COLO668 (cell line): ENCODE measurements around the gene CTNNAL1.

Source experiments
- DNase-seq: peaks from one replicate; lab custom pipeline; 2025; ENCODE audit not compliant: unreplicated experiment; lab: John Stamatoyannopoulos, UW

The CTNNAL1 gene

GRCh38 chr9:109027176-109027575 is 13.9 kb upstream of the CTNNAL1 start:
- no peak for DNase-seq

DNA sequence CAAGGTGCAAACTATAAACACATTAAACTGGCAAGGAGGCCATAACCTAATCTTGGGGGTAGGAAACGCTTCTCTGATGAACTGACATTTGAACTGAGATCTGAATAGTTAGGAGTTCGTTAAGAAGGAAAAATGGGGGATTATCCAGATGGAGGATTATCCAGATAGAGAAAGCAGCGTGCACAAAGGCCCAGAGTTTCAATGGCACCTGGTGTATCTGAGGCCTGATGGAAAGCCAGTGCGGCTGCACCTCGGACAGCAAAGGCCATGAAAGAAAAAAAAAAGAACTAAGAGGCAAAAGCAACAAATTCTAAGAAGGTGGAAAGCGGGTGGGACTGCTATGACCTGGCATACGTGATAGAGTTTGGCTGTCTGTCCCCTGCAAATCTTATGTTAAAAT is 13.0 kb upstream of the CTNNAL1 start:
- no peak for DNase-seq

DNA sequence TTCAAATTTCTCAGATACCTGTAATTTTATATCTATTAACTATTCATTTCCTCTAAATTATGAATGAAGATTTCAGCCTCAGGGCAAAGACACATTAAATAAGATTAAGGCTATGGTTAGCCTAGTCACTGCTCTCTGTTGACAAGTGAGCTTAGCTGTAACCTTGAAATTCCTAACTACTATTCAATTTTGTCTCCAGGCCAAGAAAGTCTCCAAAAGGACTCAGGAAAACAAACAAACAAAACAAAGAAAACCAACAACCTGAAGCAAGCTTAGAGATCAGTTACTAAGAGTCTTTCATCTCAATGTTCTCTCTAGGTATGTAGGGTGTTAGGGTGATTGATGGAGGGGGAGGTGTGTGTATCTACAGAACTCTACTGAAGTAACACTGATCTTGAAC is 9.6 kb upstream of the CTNNAL1 start:
- no peak for DNase-seq

GRCh38 chr9:109020581-109021511 is 7.5 kb upstream of the CTNNAL1 start:
- no peak for DNase-seq

DNA sequence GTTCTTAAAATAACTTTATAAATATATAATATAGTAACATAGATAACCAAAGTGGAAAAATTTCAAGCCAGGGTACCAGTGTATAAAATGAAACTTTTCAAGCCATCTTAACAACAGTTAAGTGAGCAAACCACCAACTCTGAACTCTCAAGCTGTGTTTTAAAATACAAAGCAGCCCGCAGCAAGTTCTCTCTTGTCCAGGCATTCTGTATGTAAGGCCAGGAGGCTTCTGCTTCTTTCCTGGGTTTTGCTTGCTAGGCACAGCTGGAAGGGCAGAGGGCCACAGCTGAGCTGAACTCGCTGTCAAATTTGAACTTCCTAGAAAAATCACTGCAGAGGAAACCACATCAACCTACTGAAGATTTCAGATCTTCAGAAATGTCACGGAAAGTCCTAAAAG is 6.8 kb upstream of the CTNNAL1 start:
- DNase-seq, result no peak

- no peak for DNase-seq
Measured at GRCh38 chr9:109019420-109019819, 6.1 kb upstream of the CTNNAL1 start.

DNA sequence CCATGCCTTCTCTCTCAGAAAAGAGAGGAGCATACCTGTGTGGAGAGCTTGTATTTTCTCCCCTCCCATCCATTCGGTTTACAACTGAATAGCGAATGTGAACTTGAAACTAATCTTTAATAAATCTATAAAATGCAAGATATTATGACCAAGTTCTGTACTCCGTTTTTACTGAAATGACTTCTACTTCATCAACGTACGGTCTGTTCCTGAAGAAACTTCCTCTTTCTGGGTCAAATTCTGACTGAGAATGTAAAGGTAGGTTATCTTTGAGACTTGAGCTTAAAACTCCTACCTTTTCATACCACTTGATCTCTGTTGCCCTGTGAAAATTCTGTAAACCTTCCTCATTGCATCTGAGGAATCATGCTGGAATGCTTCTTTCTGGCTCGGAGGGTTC is 4.2 kb upstream of the CTNNAL1 start:
- no peak for DNase-seq

DNA sequence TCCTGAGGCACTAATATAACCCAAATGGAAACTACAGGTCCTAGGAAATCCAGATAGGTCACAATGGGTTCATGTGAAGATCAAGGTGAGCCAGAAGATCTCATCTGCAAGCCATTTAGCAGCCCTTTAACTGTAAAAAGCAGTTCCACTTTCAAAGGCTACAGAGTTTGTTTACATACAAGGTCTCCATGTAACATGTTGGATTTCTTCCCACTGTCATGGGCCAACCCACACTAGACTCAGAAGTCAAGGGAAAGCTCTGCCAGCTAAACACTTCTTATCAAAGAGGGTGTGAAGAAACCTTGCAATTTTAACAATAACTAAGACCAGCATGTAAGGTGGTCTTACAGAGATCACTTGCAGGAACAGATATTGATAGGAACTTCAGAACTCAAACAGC is 3.8 kb upstream of the CTNNAL1 start:
- DNase-seq, result no peak

DNA sequence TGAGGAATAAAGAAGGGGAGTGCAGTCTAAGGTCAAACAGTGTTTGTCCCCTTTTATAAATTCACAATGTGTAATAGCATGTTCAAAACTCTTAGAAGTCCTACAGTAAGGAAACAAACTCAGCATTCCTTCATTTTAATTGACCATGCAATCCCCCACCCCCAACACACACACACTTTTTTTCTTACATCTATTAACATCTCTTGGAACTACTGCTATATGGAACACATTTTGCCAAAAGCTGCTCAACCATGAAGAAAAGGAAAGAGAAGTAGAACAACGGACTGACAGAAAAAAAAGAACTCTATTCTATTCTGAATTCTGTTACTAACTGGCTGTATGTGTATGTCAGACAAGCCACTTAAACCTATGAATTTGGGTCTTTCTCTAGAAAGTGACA is 2.8 kb upstream of the CTNNAL1 start:
- no peak for DNase-seq

- no peak for DNase-seq
Measured at GRCh38 chr9:109014608-109015280, 1.4 kb upstream of the CTNNAL1 start.

DNA sequence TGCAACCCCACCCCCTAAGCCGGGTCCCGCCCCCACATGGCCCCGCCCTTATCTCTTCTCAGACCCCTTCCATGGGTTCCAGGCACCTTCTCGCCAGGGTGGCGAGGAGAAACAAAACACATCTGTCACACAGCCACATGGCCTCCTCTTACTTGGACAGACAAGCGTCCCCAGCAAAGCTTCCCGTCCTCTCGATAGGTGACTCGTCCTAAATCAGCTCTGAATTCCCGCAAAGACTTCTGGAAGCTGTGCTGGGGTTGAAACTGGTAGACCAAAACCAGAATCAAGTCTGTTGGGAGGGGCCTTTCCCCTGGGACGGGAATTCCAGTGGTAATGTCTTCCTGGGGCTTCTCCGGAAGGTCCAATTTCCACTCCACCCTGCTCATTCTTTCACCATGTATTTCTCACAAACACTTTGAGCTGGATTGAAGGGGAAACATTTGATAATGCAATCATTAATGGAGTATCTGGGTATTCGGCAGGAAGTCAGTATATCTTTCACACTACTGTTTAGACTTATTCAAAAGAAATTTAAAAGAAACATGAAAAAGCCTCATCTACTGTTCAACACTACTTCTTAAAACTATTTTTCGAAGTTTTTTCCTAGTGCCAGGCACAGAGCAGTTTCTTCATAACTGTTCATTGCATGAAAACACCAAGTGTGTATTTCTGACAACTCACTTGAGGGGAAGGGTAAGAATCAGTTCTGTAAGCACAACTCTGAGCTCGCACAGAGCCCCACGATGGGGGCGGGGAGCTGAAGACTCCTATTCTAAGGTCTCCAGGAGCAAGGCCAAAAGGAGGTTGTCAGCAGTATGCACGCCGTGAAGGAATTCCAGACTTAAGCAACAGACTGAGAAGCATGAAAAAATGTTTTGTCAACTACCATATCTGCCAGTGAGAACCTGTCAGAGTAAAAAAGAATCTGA is 644 bp upstream of the CTNNAL1 start:
- no peak for DNase-seq

DNA sequence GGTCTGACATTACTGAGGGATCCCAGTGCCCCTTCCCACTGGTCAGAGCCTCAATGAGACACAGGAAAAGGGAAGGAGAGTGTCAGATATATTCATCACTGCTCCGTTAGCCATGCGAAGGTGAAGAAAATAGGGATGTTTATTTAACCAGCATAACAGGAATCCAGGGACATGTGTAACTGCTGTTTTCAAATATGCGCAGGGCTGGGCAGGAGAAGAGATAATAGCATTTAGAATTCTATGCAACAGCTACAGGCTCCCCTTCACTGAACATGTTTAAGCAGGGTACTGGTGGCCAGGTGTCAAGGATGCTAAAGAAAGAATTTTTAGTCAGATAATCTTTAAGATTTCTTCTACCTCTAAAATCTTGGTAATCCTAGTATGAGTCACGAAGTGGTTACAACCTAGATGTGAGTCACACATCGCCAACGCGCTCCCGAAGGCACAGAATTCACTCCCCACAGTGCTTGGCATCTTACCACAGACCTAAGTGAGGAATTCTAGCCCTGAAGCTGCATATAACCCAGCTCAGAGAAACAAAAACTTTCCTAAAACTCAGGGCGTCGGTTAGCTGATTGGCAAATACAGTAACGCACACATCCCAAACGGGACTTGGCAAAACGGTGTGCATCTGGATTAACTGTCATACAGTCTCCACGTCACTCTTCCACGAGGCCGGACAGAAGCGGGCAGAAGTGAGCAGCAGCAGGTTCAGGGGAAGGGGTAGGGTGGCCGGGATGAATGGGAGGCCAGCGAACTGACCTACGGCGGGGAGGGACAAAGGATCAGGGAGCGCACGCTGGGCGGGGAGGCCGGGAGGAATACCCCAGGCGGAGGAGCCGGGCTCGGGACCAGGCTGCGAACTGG is 1.1 kb downstream of the CTNNAL1 start:
- DNase-seq, result peak; percentile 55

DNA sequence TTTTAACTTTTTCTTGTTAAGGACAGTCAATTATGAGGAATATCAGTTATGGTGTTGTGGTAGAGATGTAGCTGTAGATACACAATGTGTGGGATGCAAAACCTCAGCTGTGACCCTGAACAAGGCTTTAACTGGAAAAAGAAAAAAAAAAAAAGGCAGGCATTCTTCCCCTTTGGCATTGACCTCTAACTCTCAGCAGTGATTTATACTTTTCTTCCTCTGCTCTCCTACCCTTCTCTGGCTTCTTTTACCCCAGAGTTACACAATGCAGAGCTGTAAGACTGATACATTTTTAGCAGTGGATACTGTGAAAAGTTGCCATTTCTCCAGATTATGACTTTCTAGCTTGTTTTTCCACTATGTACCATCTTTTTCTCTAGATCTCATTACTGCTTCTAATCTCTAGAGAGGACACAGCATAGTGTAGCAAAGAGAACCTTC is 2.0 kb downstream of the CTNNAL1 start:
- DNase-seq, result no peak

DNA sequence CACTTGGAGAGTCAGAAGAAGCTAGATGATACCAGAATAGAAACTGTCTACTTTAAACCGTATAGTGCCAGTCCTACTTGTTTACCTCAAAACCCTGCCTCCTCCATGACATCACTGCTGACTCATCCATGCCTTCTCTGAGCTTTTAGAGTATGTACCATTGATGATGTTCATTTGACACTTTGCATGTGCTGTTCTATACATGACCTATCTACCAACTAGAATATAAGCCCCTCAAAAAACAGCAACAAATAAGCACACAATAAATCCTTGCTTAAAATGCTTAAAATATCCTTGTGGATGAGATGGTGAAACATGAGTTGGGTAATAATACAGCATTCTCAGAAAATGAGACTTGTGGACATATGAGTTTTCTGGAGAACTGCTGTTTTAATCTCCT is 2.6 kb downstream of the CTNNAL1 start:
- DNase-seq, result peak; percentile 39

GRCh38 chr9:109005678-109006077 is 7.6 kb downstream of the CTNNAL1 start:
- no peak for DNase-seq

- no peak for DNase-seq
Measured at GRCh38 chr9:109003116-109003515, 10.2 kb downstream of the CTNNAL1 start.

DNA sequence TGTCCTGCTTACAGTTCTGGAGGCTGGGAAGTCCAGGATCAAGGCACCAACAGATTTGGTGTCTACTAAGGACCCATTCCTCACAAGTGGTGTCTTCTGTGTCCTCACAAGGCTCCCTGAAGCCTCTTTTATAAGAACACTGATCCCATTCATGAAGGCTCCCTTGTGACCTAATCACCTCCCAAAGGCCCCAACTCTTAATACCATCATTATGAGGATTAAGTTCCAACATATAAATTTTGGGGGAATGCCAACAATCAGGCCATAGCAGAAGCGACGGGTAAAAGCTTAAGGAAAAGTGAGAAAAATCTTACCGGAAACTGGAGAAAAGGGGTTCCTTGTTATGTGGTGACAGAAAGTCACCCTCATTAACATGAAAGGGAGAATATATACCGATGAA is 11.2 kb downstream of the CTNNAL1 start:
- DNase-seq, result no peak

- no peak for DNase-seq
Measured at GRCh38 chr9:109001275-109001676, 12.0 kb downstream of the CTNNAL1 start.

DNA sequence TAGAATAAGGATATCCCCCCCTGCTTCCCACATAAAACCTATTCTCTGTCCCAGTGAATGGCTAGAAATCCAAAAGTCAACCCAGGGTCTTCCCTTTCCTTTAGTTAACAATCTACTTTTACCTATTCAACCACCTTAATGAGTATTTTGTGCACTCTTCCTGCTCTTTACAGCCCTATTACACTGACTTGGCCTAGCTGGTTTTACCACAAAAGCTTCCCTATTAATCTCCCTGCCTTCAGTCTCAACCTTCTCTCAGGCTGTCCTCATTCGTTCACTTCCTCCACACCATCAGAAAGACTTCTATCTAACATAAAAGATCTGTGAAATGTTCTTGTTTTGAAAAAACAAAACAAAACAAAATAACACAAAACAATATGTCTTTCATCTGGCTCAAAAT is 16.2 kb downstream of the CTNNAL1 start:
- no peak for DNase-seq

DNA sequence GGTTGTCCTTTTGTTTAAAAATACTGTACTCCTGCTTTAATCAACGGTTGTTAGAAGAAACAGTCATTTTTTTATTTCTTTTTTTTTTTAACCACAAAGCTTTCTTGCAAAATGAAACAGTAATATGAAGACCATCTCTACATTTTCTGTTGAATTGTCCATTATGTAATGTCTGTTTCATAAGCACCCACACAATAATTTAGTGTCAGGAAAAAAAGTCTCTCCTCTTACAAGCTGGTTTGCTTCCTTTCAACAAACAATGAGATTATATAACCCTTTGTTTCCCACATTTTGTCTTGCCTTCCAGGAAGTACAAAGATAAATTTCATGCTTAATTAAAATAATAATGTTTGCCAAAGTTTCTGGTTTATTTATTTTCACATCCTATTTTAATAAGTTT is 16.7 kb downstream of the CTNNAL1 start:
- no peak for DNase-seq
